ENCODE measurements around the gene DDIT3. TPM values are rescaled to one million over a fixed set of nuclear protein-coding genes. Genes with fewer than 3 reads are reported as not detected.

DDIT3 gene
- total and polyA plus RNA-seq, 2 of the 13 experiments (the other 11 are each of a cell fraction or from before 2014, with no cell fraction given): 27.5 to 48.7 TPM

DNA sequence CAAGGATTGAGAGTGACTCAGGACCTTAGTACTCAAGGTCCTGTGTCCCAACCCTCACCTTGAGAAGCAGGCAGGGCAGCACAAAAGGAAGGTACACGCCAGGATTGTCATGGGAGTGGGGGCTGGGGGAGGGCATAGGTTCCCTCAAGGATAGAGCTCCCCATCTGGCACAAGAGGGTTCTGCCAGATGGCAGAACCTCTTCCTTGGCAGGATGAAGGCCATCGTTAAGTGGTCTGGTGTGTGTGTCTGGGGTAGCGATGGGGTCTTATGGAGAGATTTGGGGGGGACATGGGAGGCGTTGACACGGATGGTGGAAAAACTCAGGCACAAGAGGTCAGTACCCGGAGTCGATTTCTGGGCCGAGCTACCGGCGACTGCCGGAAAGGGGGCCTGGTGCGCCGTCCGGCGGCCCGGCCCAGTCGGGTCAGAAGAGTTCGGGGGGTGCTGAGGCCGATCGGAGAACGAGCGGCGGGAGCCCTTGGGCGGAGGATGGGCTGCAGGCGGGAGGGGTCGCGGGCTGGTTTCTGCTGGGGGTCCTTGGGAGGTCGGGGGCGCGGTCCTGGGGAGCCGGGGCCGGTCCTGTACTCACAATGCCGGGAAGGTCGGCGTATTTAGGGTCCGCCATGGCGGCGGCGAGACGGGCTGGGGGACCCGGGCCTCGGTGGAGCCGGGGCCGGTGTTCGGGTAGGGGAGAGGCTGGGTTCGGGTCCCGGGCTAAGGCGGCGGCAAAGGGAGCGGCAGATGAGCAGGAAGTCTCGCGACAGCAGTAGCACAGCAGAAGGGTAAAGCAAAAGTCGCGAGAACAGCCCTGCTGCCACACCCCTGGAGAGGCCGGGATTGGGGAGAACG, 26.3 kb upstream of the DDIT3 start, which contains the start of gene DCTN2 (continued):
- TF ChIP-seq, protein P1, sequence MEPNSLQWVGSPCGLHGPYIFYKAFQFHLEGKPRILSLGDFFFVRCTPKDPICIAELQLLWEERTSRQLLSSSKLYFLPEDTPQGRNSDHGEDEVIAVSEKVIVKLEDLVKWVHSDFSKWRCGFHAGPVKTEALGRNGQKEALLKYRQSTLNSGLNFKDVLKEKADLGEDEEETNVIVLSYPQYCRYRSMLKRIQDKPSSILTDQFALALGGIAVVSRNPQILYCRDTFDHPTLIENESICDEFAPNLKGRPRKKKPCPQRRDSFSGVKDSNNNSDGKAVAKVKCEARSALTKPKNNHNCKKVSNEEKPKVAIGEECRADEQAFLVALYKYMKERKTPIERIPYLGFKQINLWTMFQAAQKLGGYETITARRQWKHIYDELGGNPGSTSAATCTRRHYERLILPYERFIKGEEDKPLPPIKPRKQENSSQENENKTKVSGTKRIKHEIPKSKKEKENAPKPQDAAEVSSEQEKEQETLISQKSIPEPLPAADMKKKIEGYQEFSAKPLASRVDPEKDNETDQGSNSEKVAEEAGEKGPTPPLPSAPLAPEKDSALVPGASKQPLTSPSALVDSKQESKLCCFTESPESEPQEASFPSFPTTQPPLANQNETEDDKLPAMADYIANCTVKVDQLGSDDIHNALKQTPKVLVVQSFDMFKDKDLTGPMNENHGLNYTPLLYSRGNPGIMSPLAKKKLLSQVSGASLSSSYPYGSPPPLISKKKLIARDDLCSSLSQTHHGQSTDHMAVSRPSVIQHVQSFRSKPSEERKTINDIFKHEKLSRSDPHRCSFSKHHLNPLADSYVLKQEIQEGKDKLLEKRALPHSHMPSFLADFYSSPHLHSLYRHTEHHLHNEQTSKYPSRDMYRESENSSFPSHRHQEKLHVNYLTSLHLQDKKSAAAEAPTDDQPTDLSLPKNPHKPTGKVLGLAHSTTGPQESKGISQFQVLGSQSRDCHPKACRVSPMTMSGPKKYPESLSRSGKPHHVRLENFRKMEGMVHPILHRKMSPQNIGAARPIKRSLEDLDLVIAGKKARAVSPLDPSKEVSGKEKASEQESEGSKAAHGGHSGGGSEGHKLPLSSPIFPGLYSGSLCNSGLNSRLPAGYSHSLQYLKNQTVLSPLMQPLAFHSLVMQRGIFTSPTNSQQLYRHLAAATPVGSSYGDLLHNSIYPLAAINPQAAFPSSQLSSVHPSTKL (CRISPR knock-in tag; IDR thresholded peaks at IDR 0.05): peak; percentile 17; the same call in 1 of the 2 replicates
- TF ChIP-seq NFYB (CRISPR knock-in tag; IDR thresholded peaks at IDR 0.05) (peak; percentile 66), YEATS4 (CRISPR knock-in tag; IDR thresholded peaks at IDR 0.05; ENCODE audit: borderline replicate concordance) (no peak), ELF1 (CRISPR knock-in tag; IDR thresholded peaks at IDR 0.05) (peak; percentile 70), KLF9 (CRISPR knock-in tag; IDR thresholded peaks at IDR 0.05; ENCODE audit: low read depth) (no peak), GFI1 (CRISPR knock-in tag; IDR thresholded peaks at IDR 0.05; ENCODE audit: borderline replicate concordance) (no peak), U2AF1 (optimal IDR thresholded peaks at IDR 0.05; ENCODE audit: low read depth, low read length) (no peak), MYNN (CRISPR knock-in tag; IDR thresholded peaks at IDR 0.05; ENCODE audit: low read depth) (no peak), FOXO1 (CRISPR knock-in tag; IDR thresholded peaks at IDR 0.05) (no peak), YY1 (IDR thresholded peaks at IDR 0.05; ENCODE audit: insufficient read depth, insufficient replicate concordance, low read depth, low read length) (peak; percentile 60), DBP (CRISPR knock-in tag; IDR thresholded peaks at IDR 0.05; ENCODE audit: not compliant biosample characterization) (no peak), ELF3 (CRISPR knock-in tag; IDR thresholded peaks at IDR 0.05) (peak; percentile 28; the same call in 1 of the 2 replicates), ATF7-NPFF (CRISPR knock-in tag; IDR thresholded peaks at IDR 0.05; ENCODE audit: low read depth) (no peak; the same call in none of the 2 replicates), ZNF574 (CRISPR knock-in tag; IDR thresholded peaks at IDR 0.05) (peak; percentile 66; the same call in 1 of the 2 replicates), ZNF121 (CRISPR knock-in tag; IDR thresholded peaks at IDR 0.05) (no peak), KLF16 (CRISPR knock-in tag; IDR thresholded peaks at IDR 0.05) (no peak; a peak in 1 of 4 replicates)
- TF ChIP-seq, protein P2, sequence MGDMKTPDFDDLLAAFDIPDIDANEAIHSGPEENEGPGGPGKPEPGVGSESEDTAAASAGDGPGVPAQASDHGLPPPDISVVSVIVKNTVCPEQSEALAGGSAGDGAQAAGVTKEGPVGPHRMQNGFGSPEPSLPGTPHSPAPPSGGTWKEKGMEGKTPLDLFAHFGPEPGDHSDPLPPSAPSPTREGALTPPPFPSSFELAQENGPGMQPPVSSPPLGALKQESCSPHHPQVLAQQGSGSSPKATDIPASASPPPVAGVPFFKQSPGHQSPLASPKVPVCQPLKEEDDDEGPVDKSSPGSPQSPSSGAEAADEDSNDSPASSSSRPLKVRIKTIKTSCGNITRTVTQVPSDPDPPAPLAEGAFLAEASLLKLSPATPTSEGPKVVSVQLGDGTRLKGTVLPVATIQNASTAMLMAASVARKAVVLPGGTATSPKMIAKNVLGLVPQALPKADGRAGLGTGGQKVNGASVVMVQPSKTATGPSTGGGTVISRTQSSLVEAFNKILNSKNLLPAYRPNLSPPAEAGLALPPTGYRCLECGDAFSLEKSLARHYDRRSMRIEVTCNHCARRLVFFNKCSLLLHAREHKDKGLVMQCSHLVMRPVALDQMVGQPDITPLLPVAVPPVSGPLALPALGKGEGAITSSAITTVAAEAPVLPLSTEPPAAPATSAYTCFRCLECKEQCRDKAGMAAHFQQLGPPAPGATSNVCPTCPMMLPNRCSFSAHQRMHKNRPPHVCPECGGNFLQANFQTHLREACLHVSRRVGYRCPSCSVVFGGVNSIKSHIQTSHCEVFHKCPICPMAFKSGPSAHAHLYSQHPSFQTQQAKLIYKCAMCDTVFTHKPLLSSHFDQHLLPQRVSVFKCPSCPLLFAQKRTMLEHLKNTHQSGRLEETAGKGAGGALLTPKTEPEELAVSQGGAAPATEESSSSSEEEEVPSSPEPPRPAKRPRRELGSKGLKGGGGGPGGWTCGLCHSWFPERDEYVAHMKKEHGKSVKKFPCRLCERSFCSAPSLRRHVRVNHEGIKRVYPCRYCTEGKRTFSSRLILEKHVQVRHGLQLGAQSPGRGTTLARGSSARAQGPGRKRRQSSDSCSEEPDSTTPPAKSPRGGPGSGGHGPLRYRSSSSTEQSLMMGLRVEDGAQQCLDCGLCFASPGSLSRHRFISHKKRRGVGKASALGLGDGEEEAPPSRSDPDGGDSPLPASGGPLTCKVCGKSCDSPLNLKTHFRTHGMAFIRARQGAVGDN (CRISPR knock-in tag; IDR thresholded peaks at IDR 0.05): peak; percentile 72

Data from HepG2 (cell line).